ENCODE measurements around the gene PALB2. TPM values are rescaled to one million over a fixed set of nuclear protein-coding genes. Genes with fewer than 3 reads are reported as not detected.

PALB2 gene
- total and polyA plus RNA-seq, 2 of the 8 experiments (the other 6 are each of a cell fraction or from before 2014, with no cell fraction given): 12.5 to 33.1 TPM

DNA sequence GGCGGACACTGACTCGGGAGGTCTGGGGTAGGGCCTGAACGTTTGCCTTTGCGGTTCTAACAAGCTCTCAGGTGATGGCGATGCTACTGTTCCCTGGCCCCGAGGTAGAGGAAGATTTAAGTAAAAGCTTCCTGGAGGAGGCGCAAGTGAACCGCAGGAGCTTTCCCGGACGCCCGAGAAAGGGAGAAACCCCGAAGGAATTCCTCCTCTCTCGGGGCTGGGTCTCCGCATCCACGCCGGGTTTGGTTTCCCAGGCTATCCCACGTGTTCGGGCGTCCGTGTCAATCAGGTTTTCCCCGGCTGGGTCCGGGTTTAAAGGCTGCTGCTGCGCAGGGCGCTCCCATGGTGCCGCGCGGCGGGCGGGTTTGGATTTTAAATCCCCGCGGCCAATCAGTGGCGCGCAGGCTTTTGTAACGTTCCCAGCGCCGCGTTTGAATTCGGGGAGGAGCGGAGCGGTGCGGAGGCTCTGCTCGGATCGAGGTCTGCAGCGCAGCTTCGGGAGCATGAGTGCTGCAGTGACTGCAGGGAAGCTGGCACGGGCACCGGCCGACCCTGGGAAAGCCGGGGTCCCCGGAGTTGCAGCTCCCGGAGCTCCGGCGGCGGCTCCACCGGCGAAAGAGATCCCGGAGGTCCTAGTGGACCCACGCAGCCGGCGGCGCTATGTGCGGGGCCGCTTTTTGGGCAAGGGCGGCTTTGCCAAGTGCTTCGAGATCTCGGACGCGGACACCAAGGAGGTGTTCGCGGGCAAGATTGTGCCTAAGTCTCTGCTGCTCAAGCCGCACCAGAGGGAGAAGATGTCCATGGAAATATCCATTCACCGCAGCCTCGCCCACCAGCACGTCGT is 37.5 kb upstream of the PALB2 start, which contains the start of gene PLK1 (continued):
- TF ChIP-seq HDAC6 (IDR thresholded peaks at IDR 0.05; ENCODE audit: low read depth, low read length) (no peak), SAP30 (IDR thresholded peaks at IDR 0.05; ENCODE audit: insufficient read depth, insufficient replicate concordance, low read length) (peak; percentile 32), KDM1A (IDR thresholded peaks at IDR 0.05; ENCODE audit: borderline replicate concordance, low read length) (no peak), RBBP5 (IDR thresholded peaks at IDR 0.05; ENCODE audit: borderline replicate concordance, low read depth, low read length) (no peak), GABPA (IDR thresholded peaks at IDR 0.05; ENCODE audit: borderline replicate concordance, insufficient read depth, low read length) (no peak), SIRT6 (IDR thresholded peaks at IDR 0.05; ENCODE audit: low read length) (no peak), EP300 (IDR thresholded peaks at IDR 0.05; ENCODE audit: borderline replicate concordance in 1 of 2, low read depth in 2 of 2, low read length in 2 of 2) (no peak), CBX5 (IDR thresholded peaks at IDR 0.05; ENCODE audit: low read depth, low read length) (no peak), SIN3A (conservative IDR thresholded peaks at IDR 0.05 in 1 of 2, IDR thresholded peaks at IDR 0.05 in 1 of 2; ENCODE audit: low read depth in 1 of 2, low read length in 2 of 2) (peak; percentile 74 to 87; a peak in 2 of 4 replicates), CREB1 (IDR thresholded peaks at IDR 0.05) (no peak), GTF2F1 (IDR thresholded peaks at IDR 0.05; ENCODE audit: borderline replicate concordance, low read depth, low read length) (no peak), PHF8 (conservative IDR thresholded peaks at IDR 0.05; ENCODE audit: low read depth, low read length) (no peak; the same call in none of the 2 replicates), FOSL1 (IDR thresholded peaks at IDR 0.05; ENCODE audit: insufficient read depth, low read depth, low read length) (no peak), TEAD4 (IDR thresholded peaks at IDR 0.05; ENCODE audit: low read depth, low read length) (0 out of 2 replicates have a peak, but pooled peaks have one; percentile 1), NANOG (IDR thresholded peaks at IDR 0.05; ENCODE audit: insufficient read depth, low read depth, low read length, poor library complexity, severe bottlenecking) (no peak), POLR2AphosphoS5 (IDR thresholded peaks at IDR 0.05; ENCODE audit: low read depth, low read length) (peak; percentile 65; the same call in 1 of the 2 replicates), MAFK (IDR thresholded peaks at IDR 0.05; ENCODE audit: low read depth, low read length) (no peak), CTBP2 (IDR thresholded peaks at IDR 0.05; ENCODE audit: borderline replicate concordance, insufficient read depth, insufficient read length, low read length) (no peak), YY1 (IDR thresholded peaks at IDR 0.05; ENCODE audit: low read depth, low read length) (no peak), BCL11A (IDR thresholded peaks at IDR 0.05; ENCODE audit: low read depth in 2 of 2, low read length in 2 of 2) (no peak)
- TF ChIP-seq, protein P1, sequence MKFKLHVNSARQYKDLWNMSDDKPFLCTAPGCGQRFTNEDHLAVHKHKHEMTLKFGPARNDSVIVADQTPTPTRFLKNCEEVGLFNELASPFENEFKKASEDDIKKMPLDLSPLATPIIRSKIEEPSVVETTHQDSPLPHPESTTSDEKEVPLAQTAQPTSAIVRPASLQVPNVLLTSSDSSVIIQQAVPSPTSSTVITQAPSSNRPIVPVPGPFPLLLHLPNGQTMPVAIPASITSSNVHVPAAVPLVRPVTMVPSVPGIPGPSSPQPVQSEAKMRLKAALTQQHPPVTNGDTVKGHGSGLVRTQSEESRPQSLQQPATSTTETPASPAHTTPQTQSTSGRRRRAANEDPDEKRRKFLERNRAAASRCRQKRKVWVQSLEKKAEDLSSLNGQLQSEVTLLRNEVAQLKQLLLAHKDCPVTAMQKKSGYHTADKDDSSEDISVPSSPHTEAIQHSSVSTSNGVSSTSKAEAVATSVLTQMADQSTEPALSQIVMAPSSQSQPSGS (IDR thresholded peaks at IDR 0.05; ENCODE audit: low read length): peak; percentile 46; the same call in 1 of the 2 replicates

Measured in H1 (cell line).